Tibial nerve (tissue), 4 donors: ENCODE measurements around the gene FBXL19.

Experiments
- CTCF ChIP-seq, 5 experiments: fragments of 200-600 bp in 3 of 5; fragments of 450-650 bp in 2 of 5; sonication (generic) in 3 of 5; IDR thresholded peaks; one replicate each; pipeline ENCODE4 v1.5.1; 2016 to 2019; ENCODE audit warnings: antibody characterized with exemption in 5 of 5, mild to moderate bottlenecking in 3 of 5, moderate library complexity in 2 of 5
- EP300 ChIP-seq, 2 donors: sonication (generic); formaldehyde crosslinking; IDR thresholded peaks; one replicate each; pipeline ENCODE4 v1.6.1; 2017; ENCODE audit warnings: antibody characterized with exemption in 2 of 2, mild to moderate bottlenecking in 1 of 2
- POLR2A ChIP-seq, 2 donors: fragments of 450-650 bp; IDR thresholded peaks; one replicate each; pipeline ENCODE4 v1.6.1; 2017; ENCODE audit warnings: antibody characterized with exemption in 2 of 2, mild to moderate bottlenecking in 2 of 2, moderate library complexity in 2 of 2

- TF ChIP-seq CTCF (IDR thresholded peaks at IDR 0.05) (no peak), POLR2A (IDR thresholded peaks at IDR 0.05) (no peak), EP300 (IDR thresholded peaks at IDR 0.05) (no peak)
Observed at GRCh38 chr16:30925995-30926811, 2.8 kb downstream of the FBXL19 start.
